Keratinocyte (primary cell): ENCODE measurements around the gene ALKBH2.

Source experiments
- CTCF ChIP-seq, 3 experiments: IDR thresholded peaks in 1 of 3; conservative IDR thresholded peaks in 1 of 3; optimal IDR thresholded peaks in 1 of 3; 2 replicates in 2 of 3; 3 replicates in 1 of 3; pipeline versions ENCODE3 to v1.5.1; 2011; ENCODE audit warnings: low read length in 3 of 3, mild to moderate bottlenecking in 3 of 3, moderate library complexity in 2 of 3, control low read depth in 1 of 3, inconsistent platforms in 1 of 3; ENCODE audit not compliant: insufficient read depth in 2 of 3; ENCODE audit errors: extremely low read depth in 1 of 3
- EZH2 ChIP-seq: IDR thresholded peaks from one replicate; pipeline ENCODE4 v1.6.1; 2012; ENCODE audit warnings: inconsistent platforms, mild to moderate bottlenecking, low read length, moderate library complexity

GRCh38 chr12:109113661-109114321 is 20.5 kb upstream of the ALKBH2 start:
- no peak for TF ChIP-seq CTCF (optimal IDR thresholded peaks at IDR 0.05 in 1 of 3, IDR thresholded peaks at IDR 0.05 in 1 of 3, conservative IDR thresholded peaks at IDR 0.05 in 1 of 3; ENCODE audit: extremely low read depth in 1 of 3, insufficient read depth in 2 of 3, low read length in 3 of 3)
- no peak for TF ChIP-seq EZH2
